ENCODE results near the gene CACYBP.

DNA sequence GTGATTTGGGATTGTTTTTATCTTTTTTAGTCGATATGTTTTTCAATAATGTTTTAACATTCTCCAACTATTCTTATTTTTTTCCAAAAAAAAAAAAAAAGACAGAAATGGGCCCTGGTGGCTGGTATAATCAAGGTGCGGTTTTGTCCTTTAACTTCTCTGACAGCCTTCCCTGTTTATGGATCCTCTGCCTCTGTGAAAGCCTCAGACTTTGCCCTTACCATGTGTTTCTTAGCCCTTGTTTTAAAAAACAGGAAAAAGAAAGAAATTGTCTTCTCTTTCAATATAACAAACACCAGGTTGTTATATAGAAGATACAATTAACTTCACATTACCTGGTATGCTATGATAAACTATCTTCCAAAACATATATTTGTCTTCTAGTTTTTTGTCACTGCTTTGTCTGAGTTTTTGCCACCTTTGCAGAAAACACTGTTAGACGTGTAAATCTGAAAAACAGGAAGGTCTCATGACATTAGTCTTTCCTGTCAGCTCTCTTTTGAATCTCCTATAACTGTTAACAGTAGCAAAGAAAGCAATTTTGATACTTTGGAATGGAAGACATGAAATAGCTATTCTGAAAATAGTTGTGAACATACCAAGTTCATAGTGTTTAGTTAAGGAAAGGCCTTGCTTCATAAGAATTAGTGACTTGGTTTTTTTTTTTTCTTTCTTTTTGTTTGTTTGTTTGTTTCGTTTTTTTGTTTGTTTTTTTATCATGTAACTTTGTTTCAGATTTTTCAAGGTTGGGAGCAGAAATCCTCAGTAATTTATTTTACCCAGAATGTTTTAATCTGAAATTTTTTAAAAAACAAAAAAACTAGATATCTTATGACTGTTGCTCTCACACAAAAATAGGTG lies 31.7 kb upstream of the CACYBP start:
- no peak for TF ChIP-seq POLR2A (IDR thresholded peaks at IDR 0.05)
- TF ChIP-seq, protein P1, sequence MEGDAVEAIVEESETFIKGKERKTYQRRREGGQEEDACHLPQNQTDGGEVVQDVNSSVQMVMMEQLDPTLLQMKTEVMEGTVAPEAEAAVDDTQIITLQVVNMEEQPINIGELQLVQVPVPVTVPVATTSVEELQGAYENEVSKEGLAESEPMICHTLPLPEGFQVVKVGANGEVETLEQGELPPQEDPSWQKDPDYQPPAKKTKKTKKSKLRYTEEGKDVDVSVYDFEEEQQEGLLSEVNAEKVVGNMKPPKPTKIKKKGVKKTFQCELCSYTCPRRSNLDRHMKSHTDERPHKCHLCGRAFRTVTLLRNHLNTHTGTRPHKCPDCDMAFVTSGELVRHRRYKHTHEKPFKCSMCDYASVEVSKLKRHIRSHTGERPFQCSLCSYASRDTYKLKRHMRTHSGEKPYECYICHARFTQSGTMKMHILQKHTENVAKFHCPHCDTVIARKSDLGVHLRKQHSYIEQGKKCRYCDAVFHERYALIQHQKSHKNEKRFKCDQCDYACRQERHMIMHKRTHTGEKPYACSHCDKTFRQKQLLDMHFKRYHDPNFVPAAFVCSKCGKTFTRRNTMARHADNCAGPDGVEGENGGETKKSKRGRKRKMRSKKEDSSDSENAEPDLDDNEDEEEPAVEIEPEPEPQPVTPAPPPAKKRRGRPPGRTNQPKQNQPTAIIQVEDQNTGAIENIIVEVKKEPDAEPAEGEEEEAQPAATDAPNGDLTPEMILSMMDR (IDR thresholded peaks at IDR 0.05), result no peak
- TF ChIP-seq POLR2AphosphoS5 (IDR thresholded peaks at IDR 0.05), result no peak
- TF ChIP-seq EP300 (IDR thresholded peaks at IDR 0.05), result no peak

All from gastroesophageal sphincter (tissue), 3 donors.